ENCODE measurements around the gene CMC2. TPM values are rescaled to one million over a fixed set of nuclear protein-coding genes. Genes with fewer than 3 reads are reported as not detected.

Gene CMC2
- total RNA-seq, 1 experiment from 2014 or later = 64.2 TPM

- Histone ChIP-seq H3K9me3 (ENCODE audit: control insufficient read depth, low read depth, low read length) (no peaks in the 10 kb centered on the region), H3K4me2 (ENCODE audit: insufficient read depth, insufficient read length, low read length) (peak overlapping the region; percentile 76), H2AFZ (ENCODE audit: low read length) (no peak overlapping the region), H4K91ac (ENCODE audit: insufficient read length, low read depth, low read length) (no peak overlapping the region), H3K79me2 (ENCODE audit: insufficient read depth, low read length) (peaks cover 36% of the 10 kb centered on the region; the same call in 1 of the 2 replicates), H2AK5ac (ENCODE audit: insufficient read length, low read length) (no peak overlapping the region), H2BK15ac (ENCODE audit: low read depth, low read length) (no peak overlapping the region), H3K27ac (ENCODE audit: insufficient read length, low read depth, low read length) (no peak overlapping the region), H3K23me2 (ENCODE audit: insufficient read length, low read depth, low read length, poor library complexity, severe bottlenecking) (no peaks in the 10 kb centered on the region), H4K8ac (replicated peaks; ENCODE audit: insufficient read length, low read depth, low read length) (no peak overlapping the region), H3K79me1 (ENCODE audit: insufficient read depth, low read depth, low read length, poor library complexity, severe bottlenecking) (peaks cover 20% of the 10 kb centered on the region), H3K4ac (ENCODE audit: low read depth, low read length) (no peak overlapping the region), H2BK5ac (ENCODE audit: insufficient read length, low read length) (no peak overlapping the region), H3K27me3 (ENCODE audit: insufficient read depth, low read length) (no peaks in the 10 kb centered on the region), H3K23ac (ENCODE audit: insufficient read length, low read depth, low read length) (no peak overlapping the region), H3K18ac (ENCODE audit: insufficient read length, low read depth, low read length) (no peak overlapping the region), H3K56ac (ENCODE audit: insufficient read length, low read depth, low read length) (no peak overlapping the region), H3K9ac (ENCODE audit: extremely low read depth, insufficient read length, low read length) (peak overlapping the region; percentile 98), H3K4me1 (ENCODE audit: insufficient read depth, low read length) (no peaks in the 10 kb centered on the region), H3T11ph (ENCODE audit: low read length) (no peak overlapping the region), H2BK120ac (ENCODE audit: low read depth, low read length, poor library complexity, severe bottlenecking) (no peak overlapping the region), H3K14ac (ENCODE audit: insufficient read depth, low read length) (no peak overlapping the region), H2BK20ac (ENCODE audit: low read depth, low read length, poor library complexity, severe bottlenecking) (no peak overlapping the region), H4K20me1 (ENCODE audit: control insufficient read depth, insufficient read depth, insufficient read length) (no peaks in the 10 kb centered on the region), H2BK12ac (ENCODE audit: insufficient read length, low read depth, low read length) (no peak overlapping the region), H4K5ac (ENCODE audit: insufficient read length, low read depth, low read length) (no peak overlapping the region)
- H3K4me1 Mint-ChIP-seq = peaks cover 18 to 25% of the 10 kb centered on the region in 2 experiments
- no CpG with 5 or more reads among the region's 18 CpGs for WGBS (ENCODE audit: extremely low coverage, insufficient read length, low lambda C conversion rate)
- H3K4me3 Mint-ChIP-seq = peak overlapping the region; percentile 93 to 99
- peaks cover 0 to 11% (median 8%) of the 10 kb centered on the region in 3 experiments; a peak in 6 of 7 replicates for H3K36me3 Mint-ChIP-seq (ENCODE audit: insufficient read depth in 1 of 3, low read depth in 3 of 3)
- DNase-seq = no peak
- H3K9me3 Mint-ChIP-seq = no peaks in the 10 kb centered on the region; a peak in 1 of 5 replicates
- no peak for TF ChIP-seq CTCF (conservative IDR thresholded peaks at IDR 0.05)
- H3K27ac Mint-ChIP-seq = peak overlapping the region; percentile 62 to 90 (median 85); a peak in 4 of 7 replicates
- H3K27me3 Mint-ChIP-seq (ENCODE audit: low read depth) = no peaks in the 10 kb centered on the region; the same call in 1 of the 2 replicates
Measured at GRCh38 chr16:81005610-81006161, 999 bp downstream of the CMC2 start.
